ENCODE measurements around the gene TLX2. TPM values are rescaled to one million over a fixed set of nuclear protein-coding genes. Genes with fewer than 3 reads are reported as not detected.
"Not testable (repeated sequence)": the region's sequence is repeated elsewhere in the genome, so short reads cannot be mapped to it uniquely, and the experiment has no call there.

The TLX2 gene
- total and polyA plus RNA-seq, 4 donors = not detected

GRCh38 chr2:74560591-74560990, 46.3 kb downstream of the TLX2 start:
- no peaks in the 10 kb centered on the region for H3K9me3 ChIP-seq (ENCODE audit: control insufficient read depth in 4 of 4, low read length in 3 of 4)
- no peak overlapping the region for H3K27ac ChIP-seq (ENCODE audit: low read depth in 1 of 2, low read length in 2 of 2)
- WGBS = 75% methylated on average over 6 of the region's 6 CpGs
- H3K36me3 ChIP-seq (ENCODE audit: control insufficient read depth in 4 of 4, insufficient read depth in 3 of 4, low read depth in 1 of 4, low read length in 3 of 4) = no peaks in the 10 kb centered on the region
- TF ChIP-seq GABPA (IDR thresholded peaks at IDR 0.05 in 1 of 2, conservative IDR thresholded peaks at IDR 0.05 in 1 of 2) = no peak
- TF ChIP-seq EGR1 (IDR thresholded peaks at IDR 0.05; ENCODE audit: low read depth in 2 of 2) = no peak
- TF ChIP-seq ZBTB33 (IDR thresholded peaks at IDR 0.05) = no peak
- no peak for TF ChIP-seq MAX (IDR thresholded peaks at IDR 0.05)
- TF ChIP-seq REST (IDR thresholded peaks at IDR 0.05) = no peak
- TF ChIP-seq HNF4A (conservative IDR thresholded peaks at IDR 0.05) = no peak
- no peak for TF ChIP-seq FOXA2 (IDR thresholded peaks at IDR 0.05)
- no peaks in the 10 kb centered on the region for H3K27me3 ChIP-seq (ENCODE audit: control insufficient read depth in 4 of 4, insufficient read depth in 4 of 4, low read length in 3 of 4)
- H3K4me3 ChIP-seq (ENCODE audit: low read depth in 1 of 3, low read length in 3 of 3) = no peak overlapping the region
- no peaks in the 10 kb centered on the region for H3K4me1 ChIP-seq (ENCODE audit: control insufficient read depth in 4 of 4, insufficient read depth in 4 of 4, low read length in 3 of 4)
- DNase-seq (ENCODE audit: low spot score) = no peak
- no peak overlapping the region for H3K9ac ChIP-seq (ENCODE audit: low read depth in 1 of 2, low read length in 2 of 2)

GRCh38 chr2:74561022-74561421, 46.8 kb downstream of the TLX2 start:
- not testable (repeated sequence) for H3K4me1 ChIP-seq (ENCODE audit: control insufficient read depth in 4 of 4, insufficient read depth in 4 of 4, low read length in 3 of 4); H3K36me3 ChIP-seq (ENCODE audit: control insufficient read depth in 4 of 4, insufficient read depth in 3 of 4, low read depth in 1 of 4, low read length in 3 of 4); H3K9me3 ChIP-seq (ENCODE audit: control insufficient read depth in 4 of 4, low read length in 3 of 4); H3K27ac ChIP-seq (ENCODE audit: low read depth in 1 of 2, low read length in 2 of 2); H3K27me3 ChIP-seq (ENCODE audit: control insufficient read depth in 4 of 4, insufficient read depth in 4 of 4, low read length in 3 of 4); DNase-seq (ENCODE audit: low spot score); H3K9ac ChIP-seq (ENCODE audit: low read depth in 1 of 2, low read length in 2 of 2); H3K4me3 ChIP-seq (ENCODE audit: low read depth in 1 of 3, low read length in 3 of 3)
- WGBS = 100% methylated on average over 1 of the region's 1 CpG

- Histone ChIP-seq H3K9ac (ENCODE audit: low read depth in 1 of 2, low read length in 2 of 2) (no peak overlapping the region), H3K27ac (ENCODE audit: low read depth in 1 of 2, low read length in 2 of 2) (no peak overlapping the region), H3K27me3 (ENCODE audit: control insufficient read depth in 4 of 4, insufficient read depth in 4 of 4, low read length in 3 of 4) (no peaks in the 10 kb centered on the region), H3K36me3 (ENCODE audit: control insufficient read depth in 4 of 4, insufficient read depth in 3 of 4, low read depth in 1 of 4, low read length in 3 of 4) (no peaks in the 10 kb centered on the region), H3K4me1 (ENCODE audit: control insufficient read depth in 4 of 4, insufficient read depth in 4 of 4, low read length in 3 of 4) (no peaks in the 10 kb centered on the region), H3K4me3 (ENCODE audit: low read depth in 1 of 3, low read length in 3 of 3) (no peak overlapping the region), H3K9me3 (ENCODE audit: control insufficient read depth in 4 of 4, low read length in 3 of 4) (no peaks in the 10 kb centered on the region)
- no peak for DNase-seq (ENCODE audit: low spot score)
- TF ChIP-seq ATF3 (IDR thresholded peaks at IDR 0.05) (no peak), RXRA (IDR thresholded peaks at IDR 0.05) (no peak), FOXA2 (IDR thresholded peaks at IDR 0.05) (no peak), HNF4A (conservative IDR thresholded peaks at IDR 0.05) (no peak)
- WGBS = 84% methylated on average over 7 of the region's 7 CpGs
Measured at GRCh38 chr2:74562126-74562775, 48.0 kb downstream of the TLX2 start.

Measured in liver (tissue), 9 donors.